ENCODE results near the gene IL16.
A peak's percentile ranks its signal among the peaks of the same experiment; 100 is the strongest.

Gene IL16

GRCh38 chr15:81309647-81310450, 113.2 kb downstream of the IL16 start:
- no peak for TF ChIP-seq CTCF (conservative IDR thresholded peaks at IDR 0.05; ENCODE audit: control insufficient read depth, insufficient read depth, low read depth, low read length)
- DNase-seq (ENCODE audit: low read depth): no peak
- H3K4me3 ChIP-seq (ENCODE audit: control insufficient read depth, low read depth, low read length): no peak overlapping the region

- DNase-seq (ENCODE audit: low read depth): no peak
- H3K4me3 ChIP-seq (ENCODE audit: control insufficient read depth, low read depth, low read length): no peak overlapping the region
- no peak for TF ChIP-seq CTCF (conservative IDR thresholded peaks at IDR 0.05; ENCODE audit: control insufficient read depth, insufficient read depth, low read depth, low read length)
These were observed 113.8 kb downstream of the IL16 start for GRCh38 chr15:81310480-81310879.

- no peak overlapping the region for H3K4me3 ChIP-seq (ENCODE audit: control insufficient read depth, low read depth, low read length)
- no peak for TF ChIP-seq CTCF (conservative IDR thresholded peaks at IDR 0.05; ENCODE audit: control insufficient read depth, insufficient read depth, low read depth, low read length)
- DNase-seq (ENCODE audit: low read depth): peak; percentile 82
These were observed 115.2 kb downstream of the IL16 start for GRCh38 chr15:81311752-81312464.

- no peak overlapping the region for H3K4me3 ChIP-seq (ENCODE audit: control insufficient read depth, low read depth, low read length)
- DNase-seq (ENCODE audit: low read depth): peak; percentile 99
- TF ChIP-seq CTCF (conservative IDR thresholded peaks at IDR 0.05; ENCODE audit: control insufficient read depth, insufficient read depth, low read depth, low read length): no peak
These were observed 116.3 kb downstream of the IL16 start for GRCh38 chr15:81312790-81313543.

GRCh38 chr15:81313686-81314085, 117.0 kb downstream of the IL16 start:
- H3K4me3 ChIP-seq (ENCODE audit: control insufficient read depth, low read depth, low read length): no peak overlapping the region
- TF ChIP-seq CTCF (conservative IDR thresholded peaks at IDR 0.05; ENCODE audit: control insufficient read depth, insufficient read depth, low read depth, low read length): no peak
- DNase-seq (ENCODE audit: low read depth): no peak

GRCh38 chr15:81314378-81314777, 117.7 kb downstream of the IL16 start:
- no peak for TF ChIP-seq CTCF (conservative IDR thresholded peaks at IDR 0.05; ENCODE audit: control insufficient read depth, insufficient read depth, low read depth, low read length)
- H3K4me3 ChIP-seq (ENCODE audit: control insufficient read depth, low read depth, low read length): no peak overlapping the region
- DNase-seq (ENCODE audit: low read depth): no peak

Measured in fibroblast of mammary gland (primary cell).